PC-3 (cell line): ENCODE measurements around the gene DENND11. TPM values are rescaled to one million over a fixed set of nuclear protein-coding genes. Genes with fewer than 3 reads are reported as not detected.

Experiments used
- ATAC-seq: fragments of 200-7000 bp; cut with Tn5 transposase; 2 replicates; pipeline ENCODE4 v1.9.1; 2020; ENCODE audit warnings: mild to moderate bottlenecking, moderate library complexity
- BruUV-seq: library from RNA; stranded (reverse); fragments of 400-500 nt; replicated peaks from 2 replicates; lab custom pipeline; 2021; lab: Mats Ljungman, UMichigan
- CTCF ChIA-PET: fragments of 300-600 bp; sonication (Branson Sonifier 250); formaldehyde crosslinking; loops from one replicate; lab custom pipeline; 2022; ENCODE audit warnings: antibody characterized with exemption; lab: Charles Lee
- POLR2A ChIA-PET: fragments of 300-600 bp; sonication (Branson Sonifier 250); formaldehyde crosslinking; loops from one replicate; lab custom pipeline; 2022; ENCODE audit warnings: antibody characterized with exemption; ENCODE audit not compliant: unreplicated experiment; lab: Charles Lee
- DNase-seq: peaks from one replicate; pipeline ENCODE4 v3.0.0-alpha.2; 2015
- H2AFZ ChIP-seq: fragments of 300-600 bp; sonication (generic); 2 replicates; pipeline ENCODE4 v1.6.0; 2016; ENCODE audit warnings: antibody characterized with exemption, low read length
- H3F3A ChIP-seq: fragments of 300-600 bp; sonication (generic); one replicate; pipeline ENCODE4 v1.6.0; 2017; ENCODE audit warnings: antibody characterized with exemption, low read length, control low read depth, mild to moderate bottlenecking; ENCODE audit not compliant: unreplicated experiment
- H3K27ac ChIP-seq: fragments of 300-600 bp; sonication (generic); 2 replicates; pipeline ENCODE4 v1.5.1; 2016; ENCODE audit warnings: mild to moderate bottlenecking, low read length
- H3K27me3 ChIP-seq: fragments of 300-600 bp; sonication (generic); 2 replicates; pipeline ENCODE4 v1.6.1; 2016; ENCODE audit warnings: low read length, mixed read lengths
- H3K36me3 ChIP-seq: fragments of 300-600 bp; sonication (generic); 2 replicates; pipeline ENCODE4 v1.6.1; 2016; ENCODE audit warnings: low read depth, mixed run types, low read length, mixed read lengths
- H3K4me1 ChIP-seq: fragments of 300-600 bp; sonication (generic); 2 replicates; pipeline ENCODE4 v1.5.1; 2016; ENCODE audit warnings: low read length; ENCODE audit not compliant: insufficient read depth
- H3K4me2 ChIP-seq: fragments of 300-600 bp; sonication (generic); 2 replicates; pipeline ENCODE4 v1.6.0; 2016; ENCODE audit warnings: low read length
- H3K4me3 ChIP-seq: fragments of 300-600 bp; sonication (generic); 2 replicates; pipeline ENCODE4 v1.5.1; 2016; ENCODE audit warnings: mild to moderate bottlenecking, low read length, mixed read lengths
- H3K79me2 ChIP-seq: fragments of 300-600 bp; sonication (generic); 2 replicates; pipeline ENCODE4 v1.6.1; 2017; ENCODE audit warnings: low read length, mixed read lengths
- H3K9ac ChIP-seq: fragments of 300-600 bp; sonication (generic); 2 replicates; pipeline ENCODE4 v1.6.0; 2016; ENCODE audit warnings: mild to moderate bottlenecking, low read length
- H3K9me2 ChIP-seq: fragments of 300-600 bp; sonication (generic); replicated peaks from 2 replicates; pipeline ENCODE4 v1.6.1; 2016; ENCODE audit warnings: mixed run types, low read length, mixed read lengths
- H3K9me3 ChIP-seq: fragments of 300-600 bp; sonication (generic); 2 replicates; pipeline ENCODE4 v1.6.1; 2016; ENCODE audit warnings: low read length, mixed read lengths
- H4K20me1 ChIP-seq: fragments of 300-600 bp; sonication (generic); 2 replicates; pipeline ENCODE4 v1.6.1; 2016; ENCODE audit warnings: low read length, mixed read lengths
- EZH2 ChIP-seq: fragments of 300-600 bp; sonication (generic); IDR thresholded peaks from one replicate; pipeline ENCODE4 v1.6.1; 2017; ENCODE audit warnings: antibody characterized with exemption, mild to moderate bottlenecking, low read length; ENCODE audit not compliant: unreplicated experiment
- EZH2phosphoT487 ChIP-seq: fragments of 300-600 bp; sonication (generic); IDR thresholded peaks from 2 replicates; pipeline ENCODE4 v1.6.1; 2018; ENCODE audit warnings: mild to moderate bottlenecking, antibody characterized with exemption, low read length, borderline replicate concordance
- intact Hi-C: fragments of 100-400 bp; cut with micrococcal nuclease; formaldehyde crosslinking; loops from 2 replicates; pipeline ENCODE4 v1.9.0; 2023
- total RNA-seq: library from RNA; depleted of rRNA; stranded (reverse); fragments of >200 nt; gene quantifications from 2 replicates; pipeline ENCODE4 v1.2.3, GENCODE V29; 2014
- TF ChIP-seq, protein P1 (sequence below): fragments of 300-600 bp; sonication (generic); conservative IDR thresholded peaks from 2 replicates; pipeline ENCODE4 v1.5.1; 2017; ENCODE audit warnings: antibody characterized with exemption, low read depth, mild to moderate bottlenecking, low read length

Gene DENND11
- total RNA-seq, 1 experiment from 2014 or later, result 6.7 TPM

DNA sequence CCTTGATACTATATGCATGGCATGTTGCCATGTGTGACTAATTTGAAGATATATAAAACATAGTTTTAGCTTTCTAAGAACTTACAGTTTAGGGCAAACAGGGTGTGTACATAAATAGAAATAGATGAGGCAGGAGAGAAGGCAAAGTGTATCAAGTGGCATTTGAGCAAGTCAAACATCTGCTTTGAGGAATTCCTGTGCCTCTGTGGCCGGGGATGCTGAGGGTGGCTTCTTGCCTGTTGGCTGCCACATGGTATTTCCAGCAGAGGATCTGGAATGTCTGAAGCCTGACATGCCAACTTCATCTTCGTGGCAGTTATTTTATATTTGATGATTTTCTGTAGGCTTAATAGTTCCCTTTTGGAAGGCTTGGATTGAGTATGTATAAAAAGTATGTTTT lies 42.2 kb upstream of the DENND11 start:
- Histone ChIP-seq H3K4me1 (peaks cover 11% of the 10 kb centered on the region), H3K9me2 (no peaks in the 10 kb centered on the region), H3K9ac (no peak overlapping the region), H3K4me3 (no peak overlapping the region), H3K27me3 (no peaks in the 10 kb centered on the region), H3K27ac (no peak overlapping the region), H4K20me1 (no peaks in the 10 kb centered on the region), H3K79me2 (peaks cover 39% of the 10 kb centered on the region), H3K4me2 (no peak overlapping the region), H3F3A (no peaks in the 10 kb centered on the region), H2AFZ (no peak overlapping the region), H3K36me3 (peaks cover 84% of the 10 kb centered on the region), H3K9me3 (no peaks in the 10 kb centered on the region)
- BruUV-seq, result no TSS peak
- peak; percentile 9 for DNase-seq
- no peak for TF ChIP-seq EZH2phosphoT487
- TF ChIP-seq, protein P1, sequence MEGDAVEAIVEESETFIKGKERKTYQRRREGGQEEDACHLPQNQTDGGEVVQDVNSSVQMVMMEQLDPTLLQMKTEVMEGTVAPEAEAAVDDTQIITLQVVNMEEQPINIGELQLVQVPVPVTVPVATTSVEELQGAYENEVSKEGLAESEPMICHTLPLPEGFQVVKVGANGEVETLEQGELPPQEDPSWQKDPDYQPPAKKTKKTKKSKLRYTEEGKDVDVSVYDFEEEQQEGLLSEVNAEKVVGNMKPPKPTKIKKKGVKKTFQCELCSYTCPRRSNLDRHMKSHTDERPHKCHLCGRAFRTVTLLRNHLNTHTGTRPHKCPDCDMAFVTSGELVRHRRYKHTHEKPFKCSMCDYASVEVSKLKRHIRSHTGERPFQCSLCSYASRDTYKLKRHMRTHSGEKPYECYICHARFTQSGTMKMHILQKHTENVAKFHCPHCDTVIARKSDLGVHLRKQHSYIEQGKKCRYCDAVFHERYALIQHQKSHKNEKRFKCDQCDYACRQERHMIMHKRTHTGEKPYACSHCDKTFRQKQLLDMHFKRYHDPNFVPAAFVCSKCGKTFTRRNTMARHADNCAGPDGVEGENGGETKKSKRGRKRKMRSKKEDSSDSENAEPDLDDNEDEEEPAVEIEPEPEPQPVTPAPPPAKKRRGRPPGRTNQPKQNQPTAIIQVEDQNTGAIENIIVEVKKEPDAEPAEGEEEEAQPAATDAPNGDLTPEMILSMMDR, result no peak
- TF ChIP-seq EZH2, result no peak
- ATAC-seq, result no peak; the same call in 1 of the 2 replicates
- ChIA-PET POLR2A (no interaction called here), CTCF (no interaction called here)
- intact Hi-C loops, result no loop called here

DNA sequence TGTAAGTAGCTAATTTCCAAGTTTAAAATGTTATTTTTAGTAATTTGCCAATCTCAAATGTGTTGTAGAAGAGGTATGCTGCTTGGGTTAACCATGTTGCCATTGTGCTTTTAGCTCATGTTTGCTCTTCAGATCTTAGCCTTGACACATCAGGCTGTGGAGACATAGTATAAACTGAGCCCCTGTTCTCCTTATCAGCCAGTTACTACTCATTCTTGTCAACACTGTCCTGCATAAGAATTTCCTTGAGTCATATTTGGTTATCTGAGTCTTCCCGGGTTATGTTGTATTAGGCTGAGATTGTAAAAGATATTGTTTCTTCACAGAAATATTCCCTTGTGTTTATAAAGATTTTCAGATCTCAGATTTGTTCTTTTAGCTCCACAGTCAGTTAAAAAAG lies 40.3 kb upstream of the DENND11 start:
- H3K79me2 ChIP-seq, result peaks cover 49% of the 10 kb centered on the region
- no peaks in the 10 kb centered on the region for H3K9me3 ChIP-seq
- ChIA-PET POLR2A (no interaction called here), CTCF (no interaction called here)
- ATAC-seq (no peak), DNase-seq (no peak)
- intact Hi-C loops, result no loop called here
- no peak overlapping the region for H3K4me3 ChIP-seq
- no peak overlapping the region for H3K27ac ChIP-seq
- no peak overlapping the region for H2AFZ ChIP-seq
- H3K9ac ChIP-seq, result no peak overlapping the region
- H3K27me3 ChIP-seq, result no peaks in the 10 kb centered on the region
- H3F3A ChIP-seq, result no peaks in the 10 kb centered on the region
- no peaks in the 10 kb centered on the region for H4K20me1 ChIP-seq
- H3K4me1 ChIP-seq, result peaks cover 14% of the 10 kb centered on the region
- BruUV-seq, result no TSS peak
- peaks cover 67% of the 10 kb centered on the region for H3K36me3 ChIP-seq
- H3K9me2 ChIP-seq, result no peaks in the 10 kb centered on the region
- TF ChIP-seq EZH2 (no peak), EZH2phosphoT487 (no peak)
- TF ChIP-seq, protein P1, result no peak
- H3K4me2 ChIP-seq, result no peak overlapping the region

DNA sequence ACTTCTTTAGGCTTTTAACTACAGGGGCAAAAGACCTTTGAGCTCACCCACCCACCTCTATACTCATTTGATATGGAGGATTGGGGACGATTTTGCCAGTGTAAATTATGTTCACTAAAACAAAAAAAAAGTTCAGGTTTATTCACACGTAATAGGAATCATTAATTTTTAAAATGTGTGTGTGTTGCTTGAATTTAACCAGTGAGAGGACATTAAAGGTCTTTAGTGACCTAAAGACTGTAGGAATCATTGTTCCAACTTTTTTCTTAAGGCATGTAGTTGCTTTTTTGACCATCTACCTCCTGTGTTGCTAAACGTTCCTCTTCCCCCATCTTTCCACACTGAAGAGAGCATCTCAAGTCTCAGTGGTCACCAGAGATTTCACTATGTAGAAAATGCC lies 37.3 kb upstream of the DENND11 start:
- no peak overlapping the region for H2AFZ ChIP-seq
- DNase-seq (no peak), ATAC-seq (no peak)
- no peak overlapping the region for H3K27ac ChIP-seq
- ChIA-PET POLR2A (interaction anchor here (0.6 kb wide), 1 partner anchor 757 kb away, joined by 4 read pairs; no protein-coding TSS in a partner anchor), CTCF (interaction anchor here (0.7 kb wide), 1 partner anchor 764 kb away, joined by 3 read pairs; no protein-coding TSS in a partner anchor)
- intact Hi-C loops, result loop anchor here (5.0 kb wide), 1 partner anchor 182 kb away; no protein-coding TSS in a partner anchor
- H3F3A ChIP-seq, result no peaks in the 10 kb centered on the region
- peaks cover 41% of the 10 kb centered on the region for H3K36me3 ChIP-seq
- H4K20me1 ChIP-seq, result no peaks in the 10 kb centered on the region
- H3K9me3 ChIP-seq, result no peaks in the 10 kb centered on the region
- H3K4me1 ChIP-seq, result peaks cover 20% of the 10 kb centered on the region
- no TSS peak for BruUV-seq
- no peaks in the 10 kb centered on the region for H3K27me3 ChIP-seq
- peak overlapping the region; percentile 88 for H3K4me2 ChIP-seq
- no peaks in the 10 kb centered on the region for H3K9me2 ChIP-seq
- peak overlapping the region; percentile 95 for H3K9ac ChIP-seq
- H3K4me3 ChIP-seq, result peak overlapping the region; percentile 94
- TF ChIP-seq, protein P1, result no peak
- TF ChIP-seq EZH2 (no peak), EZH2phosphoT487 (no peak)
- peaks cover 49% of the 10 kb centered on the region for H3K79me2 ChIP-seq
